Natural killer cell (primary cell): ENCODE measurements around the gene AXIN2. TPM values are rescaled to one million over a fixed set of nuclear protein-coding genes. Genes with fewer than 3 reads are reported as not detected.

Experiments
- ATAC-seq, 3 donors: fragments of 150-1000 bp in 2 of 3; fragments of 200-7000 bp in 1 of 3; cut with Tn5 transposase; 1 replicate in 1 of 3; 2 replicates in 2 of 3; pipeline ENCODE4 v1.10.0; 2021; ENCODE audit warnings: mild to moderate bottlenecking in 2 of 3, moderate library complexity in 2 of 3
- DNase-seq, 2 donors: peaks; one replicate each; pipeline versions ENCODE4 v3.0.0 to v3.0.0-alpha.2; 2013 to 2021; ENCODE audit warnings: mixed read lengths in 1 of 2
- H3K27ac ChIP-seq: one replicate; pipeline ENCODE4 v1.5.1; 2013; ENCODE audit warnings: mild to moderate bottlenecking, low read length
- H3K27me3 ChIP-seq: one replicate; pipeline ENCODE4 v1.6.1; 2013; ENCODE audit warnings: low read length; ENCODE audit not compliant: control insufficient read depth, insufficient read depth
- H3K36me3 ChIP-seq: one replicate; pipeline ENCODE4 v1.6.1; 2013; ENCODE audit warnings: low read length; ENCODE audit not compliant: control insufficient read depth, insufficient read depth
- H3K4me1 ChIP-seq: one replicate; pipeline ENCODE4 v1.6.1; 2013; ENCODE audit warnings: low read length; ENCODE audit not compliant: control insufficient read depth, insufficient read depth
- H3K4me3 ChIP-seq: one replicate; pipeline ENCODE4 v1.5.1; 2013; ENCODE audit warnings: low read length
- H3K9me3 ChIP-seq: one replicate; pipeline ENCODE4 v1.6.1; 2013; ENCODE audit warnings: low read length; ENCODE audit not compliant: control insufficient read depth, insufficient read depth
- H3K27ac Mint-ChIP-seq, 2 donors: one replicate each; pipeline ENCODE4 v1.8.0; 2022; ENCODE audit warnings: mild to moderate bottlenecking in 2 of 2, mixed read lengths in 2 of 2, moderate library complexity in 1 of 2
- H3K27me3 Mint-ChIP-seq, 2 donors: one replicate each; pipeline ENCODE4 v1.8.0; 2022; ENCODE audit warnings: low read depth in 2 of 2, mixed read lengths in 2 of 2
- H3K36me3 Mint-ChIP-seq: one replicate; pipeline ENCODE4 v1.8.0; 2022; ENCODE audit warnings: mixed read lengths
- H3K4me1 Mint-ChIP-seq, 2 donors: one replicate each; pipeline ENCODE4 v1.8.0; 2022; ENCODE audit warnings: mixed read lengths in 2 of 2
- H3K4me3 Mint-ChIP-seq: one replicate; pipeline ENCODE4 v1.8.0; 2022; ENCODE audit warnings: mild to moderate bottlenecking, moderate library complexity, mixed read lengths
- H3K9me3 Mint-ChIP-seq, 2 donors: one replicate each; pipeline ENCODE4 v1.8.0; 2022; ENCODE audit warnings: mixed read lengths in 2 of 2
- CTCF ChIP-seq: fragments of 200-600 bp; IDR thresholded peaks from one replicate; pipeline ENCODE4 v1.8.0; 2022; ENCODE audit warnings: antibody characterized with exemption
- WGBS: methylation state at CpG from one replicate; pipeline ENCODE4 v1.1.7; 2013; ENCODE audit warnings: missing lambda C conversion rate; ENCODE audit not compliant: insufficient coverage; 5-methylcytosine and 5-hydroxymethylcytosine counted together
- intact Hi-C: fragments of 100-400 bp; cut with micrococcal nuclease; formaldehyde crosslinking; loops from one replicate; pipeline ENCODE4 v1.14.2; 2022
- total RNA-seq, 4 donors: library from RNA; stranded (reverse); fragments of 120-200 nt in 1 of 4; gene quantifications; one replicate each; pipeline versions ENCODE4 v1.2.3 to v1.2.4, GENCODE V29; 2013 to 2022

The AXIN2 gene
- total RNA-seq, 3 donors from 2014 or later (not counting 1 experiment from before 2014, with no cell fraction given), result 1.3 to 4.1 (median 1.7) TPM

DNA sequence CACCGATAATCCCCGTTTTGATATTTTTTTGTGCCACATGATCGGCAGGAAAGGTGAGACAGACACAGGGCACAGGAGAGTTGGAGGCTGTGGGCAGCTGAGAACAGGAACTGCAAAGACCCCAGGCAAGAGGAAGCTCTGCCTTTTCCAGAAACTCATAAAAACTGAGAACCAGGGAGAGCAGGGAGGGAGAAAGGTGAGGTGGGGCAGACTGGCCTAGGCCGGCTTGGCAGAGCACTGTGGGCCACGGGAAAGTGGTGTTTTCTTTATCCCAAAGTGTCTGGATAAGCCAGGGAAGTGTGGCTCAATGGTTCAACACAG lies 11.8 kb upstream of the AXIN2 start:
- no peaks in the 10 kb centered on the region for H3K4me1 Mint-ChIP-seq
- ATAC-seq (no peak), DNase-seq (no peak)
- TF ChIP-seq CTCF, result no peak
- H3K36me3 Mint-ChIP-seq, result no peaks in the 10 kb centered on the region
- no peaks in the 10 kb centered on the region for H3K9me3 ChIP-seq
- intact Hi-C loops, result no loop called here
- H3K27ac Mint-ChIP-seq, result no peak overlapping the region
- H3K4me1 ChIP-seq, result no peaks in the 10 kb centered on the region
- no peaks in the 10 kb centered on the region for H3K36me3 ChIP-seq
- H3K27me3 ChIP-seq, result no peaks in the 10 kb centered on the region
- H3K27ac ChIP-seq, result no peak overlapping the region
- H3K9me3 Mint-ChIP-seq, result no peaks in the 10 kb centered on the region
- H3K4me3 ChIP-seq, result no peak overlapping the region
- H3K4me3 Mint-ChIP-seq, result no peak overlapping the region
- WGBS, result 64% methylated on average over 5 of the region's 5 CpGs
- H3K27me3 Mint-ChIP-seq, result peaks cover 12 to 15% of the 10 kb centered on the region in 2 donors

DNA sequence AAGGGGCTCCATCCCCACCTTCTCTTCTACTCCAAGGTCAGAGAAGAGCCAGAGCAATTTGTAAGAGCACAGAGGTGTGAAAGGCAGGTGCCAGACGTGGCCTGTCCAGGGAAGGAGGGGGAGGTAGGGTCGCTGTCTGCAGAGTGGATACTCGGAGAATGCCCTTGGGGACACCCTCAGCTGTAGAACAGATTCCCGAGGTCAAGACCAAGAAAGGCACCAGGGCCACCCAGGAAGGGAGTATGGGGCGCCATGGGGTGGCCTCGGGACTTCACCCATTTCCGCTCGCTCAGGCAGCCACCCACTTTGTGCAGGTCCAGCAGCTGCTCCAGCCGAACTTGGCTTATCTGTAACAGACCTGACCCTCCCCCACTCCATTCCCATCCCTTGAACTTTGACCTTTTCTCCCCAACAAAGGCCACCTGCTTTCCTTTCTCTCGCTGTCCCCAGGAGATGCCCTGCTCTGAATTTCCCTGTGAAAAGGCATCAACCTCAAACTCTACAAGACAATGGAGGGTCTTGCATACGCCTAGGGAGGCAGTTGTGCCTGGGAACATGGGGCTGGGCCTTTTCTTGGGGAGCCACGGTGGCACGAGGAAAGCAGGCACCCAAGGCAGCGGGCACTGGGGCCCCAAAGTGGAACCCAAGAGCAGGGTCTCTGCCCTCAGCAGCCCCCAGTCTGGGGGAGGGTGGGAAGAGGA lies 11.3 kb upstream of the AXIN2 start:
- no peak overlapping the region for H3K27ac ChIP-seq
- intact Hi-C loops, result no loop called here
- 74% methylated on average over 14 of the region's 14 CpGs for WGBS
- Mint-ChIP-seq H3K27ac (no peak overlapping the region), H3K9me3 (no peaks in the 10 kb centered on the region), H3K36me3 (no peaks in the 10 kb centered on the region), H3K4me1 (no peaks in the 10 kb centered on the region), H3K4me3 (no peak overlapping the region), H3K27me3 (peaks cover 14 to 19% of the 10 kb centered on the region in 2 donors)
- ATAC-seq (no peak), DNase-seq (no peak)
- no peaks in the 10 kb centered on the region for H3K27me3 ChIP-seq
- no peaks in the 10 kb centered on the region for H3K9me3 ChIP-seq
- no peaks in the 10 kb centered on the region for H3K4me1 ChIP-seq
- TF ChIP-seq CTCF, result no peak
- H3K4me3 ChIP-seq, result no peak overlapping the region
- no peaks in the 10 kb centered on the region for H3K36me3 ChIP-seq

- TF ChIP-seq CTCF, result no peak
- Histone ChIP-seq H3K9me3 (no peaks in the 10 kb centered on the region), H3K4me1 (no peaks in the 10 kb centered on the region), H3K27me3 (no peaks in the 10 kb centered on the region), H3K4me3 (no peak overlapping the region), H3K36me3 (no peaks in the 10 kb centered on the region), H3K27ac (no peak overlapping the region)
- DNase-seq, result no peak
- H3K27me3 Mint-ChIP-seq, result peaks cover 14 to 19% of the 10 kb centered on the region in 2 donors
- H3K36me3 Mint-ChIP-seq, result no peaks in the 10 kb centered on the region
- H3K4me3 Mint-ChIP-seq, result no peak overlapping the region
- no peak overlapping the region for H3K27ac Mint-ChIP-seq
- no peaks in the 10 kb centered on the region for H3K4me1 Mint-ChIP-seq
- no peaks in the 10 kb centered on the region for H3K9me3 Mint-ChIP-seq
- intact Hi-C loops, result no loop called here
- WGBS, result 60% methylated on average over 5 of the region's 6 CpGs
- ATAC-seq, result no peak
These were observed 10.7 kb upstream of the AXIN2 start for GRCh38 chr17:65572186-65572580.

GRCh38 chr17:65568918-65569317 lies 7.5 kb upstream of the AXIN2 start:
- intact Hi-C loops, result no loop called here
- H3K4me1 ChIP-seq, result no peaks in the 10 kb centered on the region
- no peaks in the 10 kb centered on the region for H3K36me3 ChIP-seq
- H3K36me3 Mint-ChIP-seq, result no peaks in the 10 kb centered on the region
- no peak overlapping the region for H3K4me3 ChIP-seq
- H3K27ac Mint-ChIP-seq, result no peak overlapping the region
- DNase-seq, result no peak
- no peaks in the 10 kb centered on the region for H3K4me1 Mint-ChIP-seq
- no peaks in the 10 kb centered on the region for H3K9me3 Mint-ChIP-seq
- WGBS, result 77% methylated on average over 8 of the region's 8 CpGs
- H3K27me3 ChIP-seq, result no peaks in the 10 kb centered on the region
- no peak for TF ChIP-seq CTCF
- no peak overlapping the region for H3K4me3 Mint-ChIP-seq
- ATAC-seq, result no peak
- H3K27me3 Mint-ChIP-seq, result peaks cover 14 to 19% of the 10 kb centered on the region in 2 donors
- H3K27ac ChIP-seq, result no peak overlapping the region
- no peaks in the 10 kb centered on the region for H3K9me3 ChIP-seq
